Sigmoid colon (tissue), 4 donors: ENCODE measurements around the gene CTNNA2.

ENCODE experiments used
- POLR2A ChIP-seq, 2 donors: fragments of 450-650 bp; IDR thresholded peaks; one replicate each; pipeline ENCODE4 v1.6.1; 2016; ENCODE audit warnings: antibody characterized with exemption in 2 of 2, mild to moderate bottlenecking in 2 of 2, moderate library complexity in 2 of 2
- POLR2AphosphoS5 ChIP-seq, 4 donors: sonication (generic); formaldehyde crosslinking; IDR thresholded peaks; one replicate each; pipeline ENCODE4 v1.6.1; 2017; ENCODE audit warnings: antibody characterized with exemption in 4 of 4
- TF ChIP-seq, protein P1 (sequence below), 4 experiments: fragments of 450-650 bp in 3 of 4; fragments of 200-600 bp in 1 of 4; IDR thresholded peaks; one replicate each; pipeline ENCODE4 v1.5.1; 2016 to 2019; ENCODE audit warnings: antibody characterized with exemption in 4 of 4, mild to moderate bottlenecking in 3 of 4, moderate library complexity in 2 of 4

DNA sequence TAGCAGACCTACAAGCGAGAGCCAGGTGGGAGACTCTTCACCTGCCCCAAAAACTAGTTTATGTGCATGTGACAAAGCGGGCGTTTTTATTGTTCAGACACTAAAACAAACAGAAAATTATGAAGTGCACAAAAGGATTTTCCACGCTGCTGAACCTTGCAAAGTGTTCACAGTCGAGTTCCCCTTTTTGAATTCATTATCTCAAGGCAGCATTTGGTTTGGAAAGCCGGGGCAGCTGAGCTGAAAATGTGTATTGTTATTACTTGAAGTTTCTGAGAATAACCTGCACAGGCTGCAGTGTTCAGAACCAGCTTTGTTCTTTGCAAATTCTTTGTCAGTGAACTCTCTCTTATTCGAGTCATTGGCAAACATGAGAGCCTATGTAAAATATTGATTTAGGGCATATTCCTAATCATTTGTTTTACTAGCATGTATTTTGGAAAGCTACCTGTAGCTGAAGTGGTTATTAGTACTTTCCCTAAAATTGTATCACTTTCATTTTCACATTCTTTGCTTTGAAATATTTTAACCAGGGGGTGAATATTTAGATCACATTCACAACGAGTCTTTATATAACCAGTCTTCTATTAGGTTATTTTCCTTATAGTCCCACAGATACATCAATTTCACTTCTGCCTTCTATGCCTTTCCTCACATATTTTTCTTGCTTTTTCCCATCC, 732.2 kb downstream of the CTNNA2 start:
- TF ChIP-seq POLR2AphosphoS5 (IDR thresholded peaks at IDR 0.05) (no peak), POLR2A (IDR thresholded peaks at IDR 0.05) (no peak)
- TF ChIP-seq, protein P1, sequence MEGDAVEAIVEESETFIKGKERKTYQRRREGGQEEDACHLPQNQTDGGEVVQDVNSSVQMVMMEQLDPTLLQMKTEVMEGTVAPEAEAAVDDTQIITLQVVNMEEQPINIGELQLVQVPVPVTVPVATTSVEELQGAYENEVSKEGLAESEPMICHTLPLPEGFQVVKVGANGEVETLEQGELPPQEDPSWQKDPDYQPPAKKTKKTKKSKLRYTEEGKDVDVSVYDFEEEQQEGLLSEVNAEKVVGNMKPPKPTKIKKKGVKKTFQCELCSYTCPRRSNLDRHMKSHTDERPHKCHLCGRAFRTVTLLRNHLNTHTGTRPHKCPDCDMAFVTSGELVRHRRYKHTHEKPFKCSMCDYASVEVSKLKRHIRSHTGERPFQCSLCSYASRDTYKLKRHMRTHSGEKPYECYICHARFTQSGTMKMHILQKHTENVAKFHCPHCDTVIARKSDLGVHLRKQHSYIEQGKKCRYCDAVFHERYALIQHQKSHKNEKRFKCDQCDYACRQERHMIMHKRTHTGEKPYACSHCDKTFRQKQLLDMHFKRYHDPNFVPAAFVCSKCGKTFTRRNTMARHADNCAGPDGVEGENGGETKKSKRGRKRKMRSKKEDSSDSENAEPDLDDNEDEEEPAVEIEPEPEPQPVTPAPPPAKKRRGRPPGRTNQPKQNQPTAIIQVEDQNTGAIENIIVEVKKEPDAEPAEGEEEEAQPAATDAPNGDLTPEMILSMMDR (IDR thresholded peaks at IDR 0.05) = no peak
